Activated CD4-positive, CD25-positive, alpha-beta regulatory T cell (primary cell): ENCODE data around the gene MYH13.

Source experiments
- DNase-seq, 4 experiments: peaks; one replicate each; lab custom pipeline; 2025; lab: John Stamatoyannopoulos, UW

The MYH13 gene

GRCh38 chr17:10251212-10251948 is 121.4 kb downstream of the MYH13 start:
- no peak for DNase-seq
